Large intestine (tissue), 12 donors: ENCODE results near the gene PLXDC1. TPM values are rescaled to one million over a fixed set of nuclear protein-coding genes. Genes with fewer than 3 reads are reported as not detected.
A peak's percentile ranks its signal among the peaks of the same experiment; 100 is the strongest.

Experiments
- DNase-seq, 2 donors: peaks; one replicate each; pipeline versions ENCODE4 v3.0.0 to v3.0.0-alpha.2; 2013
- H3K27ac ChIP-seq: one replicate; pipeline ENCODE4 v1.5.1; 2013; ENCODE audit warnings: low read length
- H3K27me3 ChIP-seq: 2 replicates; pipeline ENCODE4 v1.6.1; 2013; ENCODE audit warnings: low read length; ENCODE audit not compliant: control insufficient read depth, insufficient read depth
- H3K36me3 ChIP-seq: 2 replicates; pipeline ENCODE4 v1.6.1; 2013; ENCODE audit warnings: low read length; ENCODE audit not compliant: control insufficient read depth, insufficient read depth
- H3K4me1 ChIP-seq: one replicate; pipeline ENCODE4 v1.6.1; 2013; ENCODE audit warnings: low read length; ENCODE audit not compliant: control insufficient read depth, insufficient read depth
- H3K4me3 ChIP-seq: one replicate; pipeline ENCODE4 v1.5.1; 2013; ENCODE audit warnings: low read length
- H3K9me3 ChIP-seq: one replicate; pipeline ENCODE4 v1.6.1; 2013; ENCODE audit warnings: mild to moderate bottlenecking, low read depth, low read length, moderate library complexity; ENCODE audit not compliant: control insufficient read depth
- WGBS: methylation state at CpG from one replicate; pipeline ENCODE4 v1.1.5; 2013; ENCODE audit warnings: low lambda C conversion rate; ENCODE audit not compliant: insufficient coverage; 5-methylcytosine and 5-hydroxymethylcytosine counted together
- long read RNA-seq, 11 donors: transcript quantifications; one replicate each; lab custom pipeline, GENCODE V29; 2026
- polyA plus RNA-seq: library from polyadenylated mRNA; unstranded; fragments of 120-200 nt; gene quantifications from one replicate; pipeline ENCODE4 v1.2.1, GENCODE V29; 2013

PLXDC1 gene
- 4.1 TPM for polyA plus RNA-seq
- long read RNA-seq, donor 1 = 0 reads
- long read RNA-seq, donor 2, full-length matches to known transcripts = 1 of 1 reads
- long read RNA-seq, donor 2, partial matches to known transcripts = 0 of 1 reads
- long read RNA-seq, donor 2, other reads (novel, unspliced or antisense) = 0 of 1 reads
- long read RNA-seq, donor 3 = 0 reads
- long read RNA-seq, donor 4 = 0 reads
- long read RNA-seq, donor 5 = 0 reads
- long read RNA-seq, donor 6, partial matches to known transcripts = 4,101 of 6,226 reads
- long read RNA-seq, donor 6, other reads (novel, unspliced or antisense) = 2,125 of 6,226 reads
- long read RNA-seq, donor 7 = 0 reads
- long read RNA-seq, donor 8, partial matches to known transcripts = 4,410 of 7,285 reads
- long read RNA-seq, donor 8, other reads (novel, unspliced or antisense) = 2,875 of 7,285 reads
- long read RNA-seq, donor 9 = 0 reads
- long read RNA-seq, donor 10 = 0 reads
- long read RNA-seq, donor 11, partial matches to known transcripts = 2,486 of 3,816 reads
- long read RNA-seq, donor 11, other reads (novel, unspliced or antisense) = 1,330 of 3,816 reads

DNA sequence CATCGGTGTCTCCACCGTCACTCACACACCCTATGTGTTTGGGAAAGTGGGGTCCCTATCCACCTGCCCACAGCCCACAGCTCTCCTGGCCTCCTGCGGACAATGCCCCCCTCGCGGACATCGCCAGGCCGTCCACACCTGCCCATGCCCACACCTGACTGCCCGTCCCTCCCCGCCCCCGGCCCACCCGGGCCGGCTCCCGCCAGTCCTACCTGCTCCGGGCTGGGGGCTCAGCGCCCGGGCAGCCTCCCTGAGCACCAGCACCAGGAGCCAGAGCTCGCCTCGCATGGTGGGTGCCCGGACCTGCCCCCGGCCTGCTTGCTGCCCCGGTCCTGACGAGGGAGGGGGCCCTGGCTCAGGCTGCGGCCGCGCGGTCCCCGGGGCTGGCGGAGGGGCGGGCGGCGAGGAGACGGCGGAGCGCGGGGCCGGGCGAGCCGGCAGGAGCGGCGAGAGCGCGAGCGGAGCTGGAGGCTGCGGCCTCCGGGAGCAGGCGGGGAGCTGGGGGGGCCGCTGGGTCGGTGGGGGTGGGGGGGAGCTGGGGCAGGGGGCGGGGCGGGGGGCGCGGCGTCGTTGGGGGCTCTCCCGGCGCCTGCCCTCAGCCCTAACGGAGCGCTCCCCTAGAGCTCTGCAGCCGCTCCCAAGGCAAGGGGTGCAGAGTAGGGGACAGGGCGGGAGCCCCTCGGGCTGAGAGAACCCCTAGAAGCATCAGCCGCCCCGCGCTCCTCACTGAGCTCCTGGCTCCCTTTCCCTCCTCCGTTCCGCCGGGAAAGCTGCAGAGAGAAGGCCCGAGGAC, at the start of gene PLXDC1:
TSS of gene PLXDC1 (minus strand) at position 488 of the 793 bp plus-strand sequence. CDS start at position 288, 200 bp downstream.
- whole genome bisulfite sequencing = no CpG with 5 or more reads among the region's 68 CpGs
- Histone ChIP-seq H3K4me1 (peaks cover 5% of the 10 kb centered on the region), H3K4me3 (peak within 1 kb of the TSS; percentile 70), H3K27me3 (peaks cover 34% of the 10 kb centered on the region), H3K36me3 (no peaks in the 10 kb centered on the region), H3K9me3 (no peaks in the 10 kb centered on the region), H3K27ac (no peak within 1 kb of the TSS)
- peak in 1 of 2 donors; percentile 31 for DNase-seq

DNA sequence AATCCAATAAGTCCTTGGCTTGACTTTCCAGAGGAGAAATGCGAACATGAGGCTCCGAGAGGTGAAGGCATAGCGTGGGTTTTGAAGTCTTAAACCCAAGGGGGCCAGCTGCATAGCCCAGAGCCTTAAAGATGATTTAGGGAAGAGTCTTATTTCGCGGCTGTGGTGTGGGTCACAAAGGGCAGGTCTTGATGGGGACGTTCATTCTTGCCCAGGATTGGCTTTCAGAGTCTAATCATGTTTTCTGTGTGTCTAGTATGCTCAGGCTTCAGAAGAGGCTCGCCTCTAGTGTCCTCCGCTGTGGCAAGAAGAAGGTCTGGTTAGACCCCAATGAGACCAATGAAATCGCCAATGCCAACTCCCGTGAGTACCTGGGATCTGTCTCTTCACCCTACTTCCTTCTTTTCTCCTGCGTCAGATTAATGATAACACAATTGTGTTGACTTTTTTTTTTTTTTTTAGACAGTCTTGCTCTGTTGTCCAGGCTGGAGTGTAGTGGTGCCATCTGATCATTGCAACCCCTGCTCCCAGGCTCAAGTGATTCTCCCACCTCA, 49.6 kb upstream of the PLXDC1 start:
- H3K27me3 ChIP-seq = peaks cover 4% of the 10 kb centered on the region
- H3K36me3 ChIP-seq = peaks cover 41% of the 10 kb centered on the region
- peak overlapping the region; percentile 83 for H3K27ac ChIP-seq
- peak overlapping the region; percentile 93 for H3K4me3 ChIP-seq
- H3K9me3 ChIP-seq = no peaks in the 10 kb centered on the region
- H3K4me1 ChIP-seq = peaks cover 20% of the 10 kb centered on the region
- 42% methylated on average over 2 of the region's 11 CpGs for WGBS
- DNase-seq = no peak

DNA sequence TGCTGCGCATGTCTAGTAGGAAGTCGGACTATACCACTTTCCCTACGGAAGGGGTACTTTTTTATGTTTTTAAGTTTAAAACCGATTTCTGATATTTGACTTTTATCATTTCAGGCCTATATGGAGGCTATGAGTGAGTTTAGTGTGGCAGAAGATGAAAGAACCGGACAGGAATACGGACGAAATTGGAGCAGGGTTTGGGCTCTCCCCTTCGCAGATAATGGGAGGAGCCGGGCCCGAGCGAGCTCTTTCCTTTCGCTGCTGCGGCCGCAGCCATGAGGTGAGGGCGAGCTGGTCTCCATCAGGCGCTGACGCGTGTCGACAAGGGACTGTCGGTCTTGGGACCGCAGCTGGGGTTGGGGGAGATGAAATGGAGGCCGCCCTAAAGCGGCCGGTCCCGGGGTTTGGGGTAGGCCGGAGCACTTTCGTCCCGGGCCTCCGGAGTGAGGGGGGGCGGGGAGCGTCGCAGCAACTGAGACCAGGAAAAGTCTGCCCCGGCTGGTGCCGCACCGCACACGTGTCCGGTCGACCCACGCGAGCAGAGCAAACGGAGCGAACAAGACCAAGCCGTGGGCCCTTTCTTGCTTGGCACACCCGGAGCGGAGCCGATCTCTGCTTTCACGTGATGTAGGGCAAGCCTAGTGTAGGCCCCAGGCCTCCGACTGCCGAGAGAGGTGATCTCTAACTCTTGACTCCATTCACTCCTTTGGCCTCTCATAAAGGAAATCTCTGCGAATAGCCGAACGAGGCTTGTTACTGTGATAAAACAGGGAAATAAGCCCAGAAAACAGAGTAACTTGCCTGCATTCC, 48.8 kb upstream of the PLXDC1 start, which contains the start of gene RPL19:
TSS of gene RPL19 (plus strand) at position 214 of the 810 bp plus-strand sequence. CDS start at position 276, 62 bp downstream.
- Histone ChIP-seq H3K4me3 (peak within 1 kb of the TSS; percentile 93), H3K27ac (peak within 1 kb of the TSS; percentile 83), H3K36me3 (peaks cover 41% of the 10 kb centered on the region), H3K4me1 (peaks cover 20% of the 10 kb centered on the region), H3K27me3 (peaks cover 4% of the 10 kb centered on the region), H3K9me3 (no peaks in the 10 kb centered on the region)
- peak in 1 of 2 donors; percentile 91 for DNase-seq
- WGBS = 0% methylated on average over 1 of the region's 52 CpGs

DNA sequence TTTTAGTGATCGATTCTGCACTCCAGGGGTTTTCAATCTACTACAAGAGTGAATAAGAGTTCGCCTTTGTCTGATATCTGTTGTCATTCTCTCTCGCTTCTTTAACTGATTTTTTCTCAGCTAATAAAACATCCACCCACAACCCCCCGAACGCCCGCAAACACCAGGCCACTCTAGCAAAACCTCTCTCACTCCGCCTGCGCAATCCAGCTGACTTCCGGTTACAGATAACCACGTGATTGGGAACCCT, 48.3 kb upstream of the PLXDC1 start:
- peak overlapping the region; percentile 83 for H3K27ac ChIP-seq
- peaks cover 36% of the 10 kb centered on the region for H3K36me3 ChIP-seq
- H3K4me3 ChIP-seq = peak overlapping the region; percentile 93
- peak in 1 of 2 donors; percentile 84 for DNase-seq
- WGBS = 0% methylated on average over 1 of the region's 10 CpGs
- H3K4me1 ChIP-seq = peaks cover 20% of the 10 kb centered on the region
- peaks cover 4% of the 10 kb centered on the region for H3K27me3 ChIP-seq
- no peaks in the 10 kb centered on the region for H3K9me3 ChIP-seq

DNA sequence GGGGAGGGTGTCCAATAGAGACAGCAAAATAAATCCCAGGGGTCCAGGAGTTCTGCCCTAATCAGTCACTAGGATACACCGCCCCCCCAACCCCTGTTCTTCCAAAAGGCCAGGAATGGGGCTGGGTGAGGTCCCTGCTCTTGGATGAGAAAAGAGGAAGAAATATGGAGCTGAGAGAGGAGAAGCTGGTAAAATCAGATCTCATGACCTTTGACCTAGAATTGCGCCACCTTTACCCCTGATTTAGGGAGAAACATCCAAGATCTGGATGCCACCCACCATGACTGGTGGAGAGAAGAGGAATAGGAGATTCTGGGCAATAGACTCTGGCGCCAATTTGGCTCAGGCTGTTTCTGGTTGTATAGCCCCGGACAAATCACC, 46.7 kb upstream of the PLXDC1 start:
- Histone ChIP-seq H3K4me3 (no peak overlapping the region), H3K4me1 (peaks cover 20% of the 10 kb centered on the region)

DNA sequence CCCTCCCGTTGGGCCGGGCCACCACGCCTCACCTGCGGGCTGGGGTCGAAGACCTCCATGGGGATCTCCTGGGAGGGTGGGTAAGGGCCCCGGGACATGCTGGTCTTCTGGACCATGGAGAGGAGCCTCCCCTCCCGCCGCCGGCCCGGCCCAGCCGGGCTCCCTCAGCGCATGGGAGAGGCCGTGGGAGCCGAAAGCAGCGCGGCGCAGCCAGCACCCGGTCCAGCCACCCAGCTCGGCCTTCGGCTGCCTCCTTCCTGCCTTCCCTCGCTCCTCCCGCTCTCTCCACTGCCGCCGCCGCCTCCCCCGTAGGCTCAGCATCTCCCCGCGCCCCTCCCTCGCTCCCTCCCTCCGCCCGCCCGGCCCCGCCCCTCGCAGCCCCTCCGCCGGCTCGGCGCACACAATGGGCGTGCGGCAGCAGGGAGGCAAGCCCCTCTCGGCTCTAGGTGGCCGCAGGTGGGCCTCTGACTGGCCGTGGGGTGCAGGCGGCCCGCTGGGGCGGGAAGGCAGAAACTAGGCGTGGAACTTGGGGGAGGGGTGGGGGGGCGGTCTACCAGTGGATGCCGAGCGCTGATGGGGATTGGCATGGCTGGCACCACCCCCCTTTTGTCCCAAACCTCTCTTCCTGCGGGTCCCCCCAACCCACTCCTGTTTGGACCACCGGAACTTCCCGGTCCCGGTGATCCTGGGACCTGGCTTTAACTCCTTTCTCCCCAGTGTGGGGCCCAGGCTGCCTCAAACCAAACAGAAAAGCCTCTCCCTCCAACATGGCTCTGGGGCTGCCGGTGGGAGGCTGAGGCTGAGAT, 46.1 kb upstream of the PLXDC1 start, which contains the start of gene CACNB1:
TSS of gene CACNB1 (minus strand) at position 290 of the 806 bp plus-strand sequence. CDS start at position 116, 174 bp downstream.
- no CpG with 5 or more reads among the region's 55 CpGs for WGBS
- Histone ChIP-seq H3K36me3 (peaks cover 16% of the 10 kb centered on the region), H3K27me3 (peaks cover 4% of the 10 kb centered on the region), H3K9me3 (no peaks in the 10 kb centered on the region), H3K27ac (peak within 1 kb of the TSS; percentile 27), H3K4me3 (peak within 1 kb of the TSS; percentile 64), H3K4me1 (peaks cover 20% of the 10 kb centered on the region)
- peak in 1 of 2 donors; percentile 65 for DNase-seq

More for the DNA sequence above, 46.7 kb upstream of the PLXDC1 start:
- no peak overlapping the region for H3K27ac ChIP-seq
- peaks cover 20% of the 10 kb centered on the region for H3K36me3 ChIP-seq
- no peak for DNase-seq
- H3K27me3 ChIP-seq = peaks cover 4% of the 10 kb centered on the region
- no peaks in the 10 kb centered on the region for H3K9me3 ChIP-seq
- no CpG with 5 or more reads among the region's 4 CpGs for WGBS

DNA sequence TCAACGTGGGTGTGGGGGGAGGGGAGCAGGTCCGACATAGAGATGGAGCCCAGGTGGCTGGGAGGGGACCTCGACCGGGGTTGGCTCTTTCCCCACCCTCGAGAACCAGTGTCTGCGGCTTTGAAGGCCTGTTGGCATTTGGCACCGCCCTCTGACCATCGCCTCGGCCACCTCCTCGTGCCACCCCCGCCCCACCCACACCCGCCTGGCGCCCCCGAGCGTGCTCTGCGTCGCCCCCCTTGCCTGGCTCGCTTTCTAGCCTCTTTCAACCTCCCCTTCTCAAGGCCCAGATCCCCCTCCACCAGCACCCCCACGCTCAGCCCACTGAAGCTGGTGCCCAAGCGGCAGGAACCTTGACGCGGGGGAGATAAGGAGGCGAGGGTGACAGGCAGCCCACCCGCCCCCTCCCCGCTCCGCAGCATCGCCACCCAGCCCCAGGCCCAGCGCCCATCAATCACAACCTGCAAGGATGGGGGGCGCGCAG, 45.4 kb upstream of the PLXDC1 start:
- peaks cover 16% of the 10 kb centered on the region for H3K4me1 ChIP-seq
- no peaks in the 10 kb centered on the region for H3K9me3 ChIP-seq
- WGBS = no CpG with 5 or more reads among the region's 30 CpGs
- peaks cover 4% of the 10 kb centered on the region for H3K27me3 ChIP-seq
- H3K4me3 ChIP-seq = peak overlapping the region; percentile 64
- H3K27ac ChIP-seq = peak overlapping the region; percentile 27
- DNase-seq = no peak
- peaks cover 8% of the 10 kb centered on the region for H3K36me3 ChIP-seq

DNA sequence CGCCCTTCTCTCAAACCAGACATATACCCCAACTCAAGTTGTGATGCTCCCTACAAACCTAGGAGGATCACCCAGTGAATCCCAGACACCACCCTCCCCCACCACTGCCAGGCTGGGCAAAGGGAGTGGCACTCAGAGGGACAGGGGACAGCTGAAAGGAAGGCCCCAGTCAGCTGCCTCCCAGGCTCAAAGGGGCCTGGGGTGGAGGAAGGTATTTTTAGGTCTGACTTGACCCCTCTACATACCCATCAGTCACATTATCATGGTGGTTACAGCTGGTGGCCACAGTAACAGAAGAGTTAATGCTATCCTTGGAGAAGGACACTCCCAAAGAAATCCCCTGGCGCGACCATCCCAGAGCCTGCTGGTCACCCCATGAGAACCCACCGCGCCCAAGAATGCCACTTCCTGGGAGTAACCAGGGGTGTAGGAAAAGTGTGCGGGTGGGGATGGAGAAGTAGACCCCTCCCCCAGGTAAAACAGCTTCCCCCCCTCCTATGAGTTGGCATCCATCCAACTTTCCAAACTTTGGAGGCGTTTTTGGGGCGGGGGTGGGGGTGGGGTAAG, 44.9 kb upstream of the PLXDC1 start:
- Histone ChIP-seq H3K36me3 (peaks cover 4% of the 10 kb centered on the region), H3K9me3 (no peaks in the 10 kb centered on the region), H3K27me3 (peaks cover 4% of the 10 kb centered on the region), H3K4me1 (peaks cover 11% of the 10 kb centered on the region), H3K4me3 (peak overlapping the region; percentile 64), H3K27ac (no peak overlapping the region)
- no CpG with 5 or more reads among the region's 8 CpGs for WGBS
- no peak for DNase-seq
